Mesenchymal stem cell (in vitro differentiated cells and primary cell): ENCODE data around the gene NTRK2.

Source experiments
- DNase-seq: peaks from one replicate; pipeline ENCODE4 v3.0.0-alpha.2; 2013
- H2AFZ ChIP-seq: one replicate; pipeline ENCODE4 v1.6.1; 2013; ENCODE audit warnings: low read depth, mild to moderate bottlenecking, control low read depth, inconsistent platforms, low read length, moderate library complexity
- H2AK5ac ChIP-seq: 2 replicates; pipeline ENCODE4 v1.6.1; 2013; ENCODE audit warnings: low read length, moderate library complexity, mild to moderate bottlenecking, inconsistent platforms; ENCODE audit not compliant: severe bottlenecking
- H2BK120ac ChIP-seq: one replicate; pipeline ENCODE4 v1.6.1; 2013; ENCODE audit warnings: low read depth, mild to moderate bottlenecking, inconsistent platforms, low read length, moderate library complexity
- H2BK12ac ChIP-seq, 2 experiments: one replicate each; pipeline ENCODE4 v1.6.1; 2013; ENCODE audit warnings: inconsistent platforms in 2 of 2, low read length in 2 of 2, mild to moderate bottlenecking in 2 of 2, moderate library complexity in 2 of 2, control low read depth in 1 of 2
- H2BK15ac ChIP-seq: one replicate; pipeline ENCODE4 v1.6.1; 2013; ENCODE audit warnings: mild to moderate bottlenecking, low read depth, inconsistent platforms; ENCODE audit not compliant: poor library complexity, severe bottlenecking
- H2BK5ac ChIP-seq: 2 replicates; pipeline ENCODE4 v1.6.1; 2013; ENCODE audit warnings: low read depth, mild to moderate bottlenecking, low read length, control low read depth, inconsistent platforms; ENCODE audit not compliant: poor library complexity, severe bottlenecking
- H3K14ac ChIP-seq, 2 experiments: one replicate each; pipeline ENCODE4 v1.6.1; 2013; ENCODE audit warnings: inconsistent platforms in 2 of 2, low read length in 2 of 2, control low read depth in 1 of 2, mild to moderate bottlenecking in 1 of 2, moderate library complexity in 1 of 2
- H3K18ac ChIP-seq, 2 experiments: one replicate each; pipeline ENCODE4 v1.6.1; 2013; ENCODE audit warnings: inconsistent platforms in 2 of 2, low read length in 2 of 2, control low read depth in 1 of 2, low read depth in 1 of 2, mild to moderate bottlenecking in 1 of 2
- H3K23ac ChIP-seq, 2 experiments: one replicate each; pipeline ENCODE4 v1.6.1; 2013; ENCODE audit warnings: inconsistent platforms in 2 of 2, low read length in 2 of 2, mild to moderate bottlenecking in 2 of 2, moderate library complexity in 2 of 2, control low read depth in 1 of 2
- H3K27ac ChIP-seq: 2 replicates; pipeline ENCODE4 v1.5.1; 2013; ENCODE audit warnings: mild to moderate bottlenecking, moderate library complexity, low read length, control low read depth, inconsistent platforms; ENCODE audit not compliant: poor library complexity, severe bottlenecking
- H3K27me3 ChIP-seq, 2 experiments: 2 replicates each; pipeline versions ENCODE4 v1.6.1 to v1.7.0; 2013; ENCODE audit warnings: low read length in 2 of 2, mild to moderate bottlenecking in 2 of 2, moderate library complexity in 2 of 2, control low read depth in 1 of 2, inconsistent platforms in 1 of 2; ENCODE audit not compliant: control insufficient read depth in 1 of 2, insufficient read depth in 1 of 2
- H3K36me3 ChIP-seq, 2 experiments: 2 replicates each; pipeline versions ENCODE4 v1.6.1 to v1.7.0; 2013; ENCODE audit warnings: low read length in 2 of 2, control low read depth in 1 of 2, inconsistent platforms in 1 of 2, low read depth in 1 of 2, mild to moderate bottlenecking in 1 of 2; ENCODE audit not compliant: insufficient read depth in 2 of 2, control insufficient read depth in 1 of 2
- H3K4ac ChIP-seq, 2 experiments: one replicate each; pipeline ENCODE4 v1.6.1; 2013; ENCODE audit warnings: inconsistent platforms in 2 of 2, low read length in 2 of 2, mild to moderate bottlenecking in 2 of 2, moderate library complexity in 2 of 2, control low read depth in 1 of 2, low read depth in 1 of 2
- H3K4me1 ChIP-seq: 2 replicates; pipeline ENCODE4 v1.6.1; 2013; ENCODE audit warnings: low read depth, low read length, control low read depth; ENCODE audit not compliant: control insufficient read depth, insufficient read depth
- H3K4me2 ChIP-seq: 2 replicates; pipeline ENCODE4 v1.6.1; 2013; ENCODE audit warnings: low read length, mild to moderate bottlenecking, inconsistent platforms; ENCODE audit not compliant: poor library complexity, severe bottlenecking
- H3K4me3 ChIP-seq, 2 experiments: 2 replicates each; pipeline versions ENCODE4 v1.5.1 to v1.7.0; 2013; ENCODE audit warnings: low read length in 2 of 2, mild to moderate bottlenecking in 2 of 2, control low read depth in 1 of 2, low read depth in 1 of 2; ENCODE audit not compliant: insufficient read depth in 1 of 2
- H3K79me1 ChIP-seq: replicated peaks from 2 replicates; pipeline ENCODE4 v1.6.1; 2013; ENCODE audit warnings: mild to moderate bottlenecking, control low read depth, low read length, inconsistent platforms; ENCODE audit not compliant: poor library complexity, severe bottlenecking
- H3K9ac ChIP-seq: 2 replicates; pipeline ENCODE4 v1.7.0; 2013; ENCODE audit warnings: mild to moderate bottlenecking, low read length, moderate library complexity
- H3K9me3 ChIP-seq: 2 replicates; pipeline ENCODE4 v1.7.0; 2013; ENCODE audit warnings: mild to moderate bottlenecking, low read length; ENCODE audit not compliant: control insufficient read depth
- H4K8ac ChIP-seq: one replicate; pipeline ENCODE4 v1.6.1; 2013; ENCODE audit warnings: inconsistent platforms, mild to moderate bottlenecking, low read length, moderate library complexity
- H4K91ac ChIP-seq: one replicate; pipeline ENCODE4 v1.6.1; 2013; ENCODE audit warnings: mild to moderate bottlenecking, low read length, inconsistent platforms
- WGBS: methylation state at CpG from one replicate; pipeline ENCODE4 v1.1.7; 2013; ENCODE audit warnings: mixed read lengths; 5-methylcytosine and 5-hydroxymethylcytosine counted together

The NTRK2 gene

GRCh38 chr9:84694248-84694647, 24.7 kb downstream of the NTRK2 start:
- no peak overlapping the region for H2BK120ac ChIP-seq
- H4K91ac ChIP-seq: no peak overlapping the region
- H3K4me1 ChIP-seq: no peaks in the 10 kb centered on the region
- H2AFZ ChIP-seq: no peak overlapping the region
- no peaks in the 10 kb centered on the region for H3K9me3 ChIP-seq
- H3K9ac ChIP-seq: no peak overlapping the region
- H2BK15ac ChIP-seq: no peak overlapping the region
- H2BK5ac ChIP-seq: no peak overlapping the region
- H3K36me3 ChIP-seq: no peaks in the 10 kb centered on the region
- H3K18ac ChIP-seq: no peak overlapping the region
- no peak overlapping the region for H3K23ac ChIP-seq
- H3K14ac ChIP-seq: no peak overlapping the region
- 53% methylated on average over 3 of the region's 3 CpGs for WGBS
- H4K8ac ChIP-seq: no peak overlapping the region
- DNase-seq: no peak
- H2BK12ac ChIP-seq: no peak overlapping the region
- H2AK5ac ChIP-seq: no peak overlapping the region
- no peaks in the 10 kb centered on the region for H3K79me1 ChIP-seq
- no peak overlapping the region for H3K4ac ChIP-seq
- H3K27ac ChIP-seq: no peak overlapping the region
- H3K27me3 ChIP-seq: peaks cover 0 to 13% of the 10 kb centered on the region in 2 experiments
- H3K4me3 ChIP-seq: peak overlapping the region in 1 of 2 experiments; percentile 22
- H3K4me2 ChIP-seq: no peak overlapping the region

- H3K14ac ChIP-seq: no peak overlapping the region
- WGBS: 89% methylated on average over 8 of the region's 8 CpGs
- no peaks in the 10 kb centered on the region for H3K36me3 ChIP-seq
- H3K27ac ChIP-seq: no peak overlapping the region
- H3K4ac ChIP-seq: no peak overlapping the region
- H2BK15ac ChIP-seq: no peak overlapping the region
- no peak overlapping the region for H3K4me2 ChIP-seq
- H2BK5ac ChIP-seq: no peak overlapping the region
- no peaks in the 10 kb centered on the region for H3K79me1 ChIP-seq
- no peak overlapping the region for H3K23ac ChIP-seq
- H2BK120ac ChIP-seq: no peak overlapping the region
- H3K9me3 ChIP-seq: no peaks in the 10 kb centered on the region
- H3K4me3 ChIP-seq: no peak overlapping the region
- no peak overlapping the region for H4K8ac ChIP-seq
- no peaks in the 10 kb centered on the region for H3K4me1 ChIP-seq
- H3K18ac ChIP-seq: no peak overlapping the region
- peaks cover 0 to 25% of the 10 kb centered on the region in 2 experiments for H3K27me3 ChIP-seq
- no peak overlapping the region for H2AFZ ChIP-seq
- H2BK12ac ChIP-seq: no peak overlapping the region
- no peak overlapping the region for H3K9ac ChIP-seq
- no peak overlapping the region for H4K91ac ChIP-seq
- no peak for DNase-seq
- no peak overlapping the region for H2AK5ac ChIP-seq
Observed at GRCh38 chr9:84697042-84697441, 27.5 kb downstream of the NTRK2 start.

- no peak overlapping the region for H2AFZ ChIP-seq
- H2BK120ac ChIP-seq: no peak overlapping the region
- H3K23ac ChIP-seq: no peak overlapping the region
- H2BK12ac ChIP-seq: no peak overlapping the region
- no peak overlapping the region for H2BK15ac ChIP-seq
- no peak overlapping the region for H3K4me3 ChIP-seq
- DNase-seq: peak; percentile 53
- 30% methylated on average over 3 of the region's 4 CpGs for WGBS
- H3K27me3 ChIP-seq: peaks cover 0 to 27% of the 10 kb centered on the region in 2 experiments
- H3K4ac ChIP-seq: no peak overlapping the region
- no peak overlapping the region for H4K8ac ChIP-seq
- no peak overlapping the region for H4K91ac ChIP-seq
- H3K4me2 ChIP-seq: no peak overlapping the region
- no peaks in the 10 kb centered on the region for H3K4me1 ChIP-seq
- H3K79me1 ChIP-seq: no peaks in the 10 kb centered on the region
- H3K27ac ChIP-seq: no peak overlapping the region
- no peaks in the 10 kb centered on the region for H3K9me3 ChIP-seq
- H3K14ac ChIP-seq: no peak overlapping the region
- no peak overlapping the region for H3K9ac ChIP-seq
- H2AK5ac ChIP-seq: no peak overlapping the region
- no peaks in the 10 kb centered on the region for H3K36me3 ChIP-seq
- no peak overlapping the region for H2BK5ac ChIP-seq
- no peak overlapping the region for H3K18ac ChIP-seq
Observed at GRCh38 chr9:84697509-84698114, 28.1 kb downstream of the NTRK2 start.

GRCh38 chr9:84698323-84698722, 28.8 kb downstream of the NTRK2 start:
- no peak overlapping the region for H3K27ac ChIP-seq
- no CpG with 5 or more reads among the region's 2 CpGs for whole genome bisulfite sequencing
- no peak for DNase-seq
- no peaks in the 10 kb centered on the region for H3K9me3 ChIP-seq
- H3K18ac ChIP-seq: no peak overlapping the region
- H3K27me3 ChIP-seq: peaks cover 0 to 27% of the 10 kb centered on the region in 2 experiments
- no peaks in the 10 kb centered on the region for H3K79me1 ChIP-seq
- no peak overlapping the region for H2BK5ac ChIP-seq
- no peak overlapping the region for H3K4ac ChIP-seq
- no peak overlapping the region for H3K4me2 ChIP-seq
- H2BK120ac ChIP-seq: no peak overlapping the region
- no peak overlapping the region for H2BK12ac ChIP-seq
- H2BK15ac ChIP-seq: no peak overlapping the region
- no peak overlapping the region for H3K4me3 ChIP-seq
- no peak overlapping the region for H4K8ac ChIP-seq
- H3K14ac ChIP-seq: no peak overlapping the region
- H2AFZ ChIP-seq: no peak overlapping the region
- no peak overlapping the region for H3K23ac ChIP-seq
- H3K9ac ChIP-seq: no peak overlapping the region
- no peaks in the 10 kb centered on the region for H3K36me3 ChIP-seq
- H3K4me1 ChIP-seq: no peaks in the 10 kb centered on the region
- no peak overlapping the region for H4K91ac ChIP-seq
- no peak overlapping the region for H2AK5ac ChIP-seq
